K562 (cell line): ENCODE data around the gene RNPEP. TPM values are rescaled to one million over a fixed set of nuclear protein-coding genes. Genes with fewer than 3 reads are reported as not detected.
A peak's percentile ranks its signal among the peaks of the same experiment; 100 is the strongest.

Experiments used
- CBX8 ChIP-seq: fragments of 200-600 bp; sonication (generic); IDR thresholded peaks from 2 replicates; pipeline ENCODE4 v1.6.1; 2012; ENCODE audit warnings: borderline replicate concordance, mixed run types, low read depth, mild to moderate bottlenecking, moderate library complexity, mixed read lengths, low read length, control low read depth, inconsistent platforms; ENCODE audit not compliant: poor library complexity, severe bottlenecking; ENCODE audit errors: extremely low read depth
- DLX4 ChIP-seq: fragments of 250-450 bp; sonication (Bioruptor Pico); IDR thresholded peaks from 2 replicates; pipeline ENCODE4 v1.6.1; 2021; ENCODE audit warnings: mild to moderate bottlenecking
- ETS2 ChIP-seq: IDR thresholded peaks from 2 replicates; pipeline ENCODE4 v1.6.1; 2016; ENCODE audit warnings: borderline replicate concordance, missing genetic modification characterization, mild to moderate bottlenecking, moderate library complexity, missing compliant biosample characterization; ENCODE audit not compliant: poor library complexity, severe bottlenecking
- FIP1L1 ChIP-seq: fragments of 200-400 bp; formaldehyde crosslinking; IDR thresholded peaks from 2 replicates; pipeline ENCODE4 v1.6.1; 2018; ENCODE audit warnings: mild to moderate bottlenecking, low read depth, low read length; ENCODE audit not compliant: poor library complexity, severe bottlenecking
- FOXJ3 ChIP-seq: sonication (generic); formaldehyde crosslinking; IDR thresholded peaks from 2 replicates; pipeline ENCODE4 v1.4.0; 2020; ENCODE audit warnings: mild to moderate bottlenecking, missing genetic modification reagents
- HOMEZ ChIP-seq: fragments of 250-450 bp; sonication (Bioruptor Pico); IDR thresholded peaks from 2 replicates; pipeline ENCODE4 v1.4.0; 2020; ENCODE audit warnings: mild to moderate bottlenecking, moderate library complexity
- MCM2 ChIP-seq: fragments of 450-650 bp; IDR thresholded peaks from 2 replicates; pipeline ENCODE4 v1.6.1; 2017; ENCODE audit warnings: low read depth, mild to moderate bottlenecking
- NUFIP1 ChIP-seq: fragments of 450-650 bp; IDR thresholded peaks from 2 replicates; pipeline ENCODE4 v1.6.1; 2018; ENCODE audit not compliant: partially characterized antibody
- PHF21A ChIP-seq: fragments of 450-650 bp; IDR thresholded peaks from 2 replicates; pipeline ENCODE4 v1.6.1; 2017; ENCODE audit warnings: low read depth, borderline replicate concordance
- PURB ChIP-seq: sonication (generic); formaldehyde crosslinking; IDR thresholded peaks from 2 replicates; pipeline ENCODE4 v1.9.0; 2021; ENCODE audit warnings: low read depth, mild to moderate bottlenecking, missing genetic modification reagents
- SNIP1 ChIP-seq: fragments of 450-650 bp; IDR thresholded peaks from 2 replicates; pipeline ENCODE4 v1.7.1; 2017; ENCODE audit warnings: low read depth, mild to moderate bottlenecking
- THRAP3 ChIP-seq: fragments of 450-650 bp; IDR thresholded peaks from 2 replicates; pipeline ENCODE4 v1.6.1; 2016; ENCODE audit warnings: mild to moderate bottlenecking, inconsistent platforms, borderline replicate concordance
- YY1 ChIP-seq, 3 experiments: IDR thresholded peaks; 2 replicates each; pipeline ENCODE4 v1.6.1; 2011; ENCODE audit warnings: low read length in 2 of 3, mild to moderate bottlenecking in 2 of 3, moderate library complexity in 2 of 3, borderline replicate concordance in 1 of 3, control low read depth in 1 of 3, low read depth in 1 of 3; ENCODE audit not compliant: insufficient read depth in 3 of 3, insufficient replicate concordance in 2 of 3, control insufficient read depth in 1 of 3, insufficient read length in 1 of 3; ENCODE audit errors: extremely low read depth in 1 of 3
- ZBTB12 ChIP-seq: fragments of 250-450 bp; sonication (Bioruptor Pico); IDR thresholded peaks from 2 replicates; pipeline ENCODE4 v1.4.0; 2020
- ZNF253 ChIP-seq: fragments of 250-450 bp; sonication (Bioruptor Pico); conservative IDR thresholded peaks from 2 replicates; pipeline ENCODE4 v1.6.1; 2021; ENCODE audit warnings: mild to moderate bottlenecking
- ZNF551 ChIP-seq: fragments of 250-450 bp; sonication (Bioruptor Pico); IDR thresholded peaks from 2 replicates; pipeline ENCODE4 v1.5.0; 2021; ENCODE audit warnings: mild to moderate bottlenecking, moderate library complexity
- ZNF766 ChIP-seq: fragments of 200-800 bp; sonication (Bioruptor generic); conservative IDR thresholded peaks from 2 replicates; pipeline ENCODE4 v1.6.1; 2016; ENCODE audit warnings: missing genetic modification characterization, missing compliant biosample characterization
- polyA plus RNA-seq, 8 experiments: library from polyadenylated mRNA; depleted of rRNA in 4 of 8; stranded (reverse) in 5 of 8; unstranded in 3 of 8; fragments of >200 nt; fragmentation: Nextera tagmentation in 2 of 8; fragmentation: Illumina TruSeq in 1 of 8; extraction: Ambion mirVana in 2 of 8; extraction: Trizol in 1 of 8; gene quantifications; 2 replicates each; pipeline versions ENCODE4 v1.2.1 to v1.2.3, GENCODE V29; 2011 to 2014; ENCODE audit warnings: inconsistent platforms in 1 of 8, missing spikeins in 1 of 8
- total RNA-seq, 7 experiments: library from RNA; depleted of rRNA in 6 of 7; stranded (reverse); fragments of >200 nt in 6 of 7; fragmentation: Illumina TruSeq in 2 of 7; extraction: Trizol in 2 of 7; gene quantifications; 2 replicates each; pipeline versions ENCODE4 v1.2.1 to v1.2.3, GENCODE V29; 2011 to 2021; ENCODE audit warnings: low replicate concordance in 1 of 7
- TF ChIP-seq, protein P1 (sequence below): fragments of 250-450 bp; sonication (Bioruptor Pico); IDR thresholded peaks from 2 replicates; pipeline ENCODE4 v1.4.0; 2020; ENCODE audit warnings: mild to moderate bottlenecking
- TF ChIP-seq, protein P2 (sequence below): fragments of 450-650 bp; conservative IDR thresholded peaks from 2 replicates; pipeline ENCODE4 v1.6.1; 2016; ENCODE audit warnings: missing genetic modification characterization, low read depth, mild to moderate bottlenecking, missing compliant biosample characterization, moderate library complexity

Gene RNPEP
- total and polyA plus RNA-seq, 9 of the 15 experiments (the other 6 are each of a cell fraction or from before 2014, with no cell fraction given), result 27.5 to 131 (median 63.4) TPM

DNA sequence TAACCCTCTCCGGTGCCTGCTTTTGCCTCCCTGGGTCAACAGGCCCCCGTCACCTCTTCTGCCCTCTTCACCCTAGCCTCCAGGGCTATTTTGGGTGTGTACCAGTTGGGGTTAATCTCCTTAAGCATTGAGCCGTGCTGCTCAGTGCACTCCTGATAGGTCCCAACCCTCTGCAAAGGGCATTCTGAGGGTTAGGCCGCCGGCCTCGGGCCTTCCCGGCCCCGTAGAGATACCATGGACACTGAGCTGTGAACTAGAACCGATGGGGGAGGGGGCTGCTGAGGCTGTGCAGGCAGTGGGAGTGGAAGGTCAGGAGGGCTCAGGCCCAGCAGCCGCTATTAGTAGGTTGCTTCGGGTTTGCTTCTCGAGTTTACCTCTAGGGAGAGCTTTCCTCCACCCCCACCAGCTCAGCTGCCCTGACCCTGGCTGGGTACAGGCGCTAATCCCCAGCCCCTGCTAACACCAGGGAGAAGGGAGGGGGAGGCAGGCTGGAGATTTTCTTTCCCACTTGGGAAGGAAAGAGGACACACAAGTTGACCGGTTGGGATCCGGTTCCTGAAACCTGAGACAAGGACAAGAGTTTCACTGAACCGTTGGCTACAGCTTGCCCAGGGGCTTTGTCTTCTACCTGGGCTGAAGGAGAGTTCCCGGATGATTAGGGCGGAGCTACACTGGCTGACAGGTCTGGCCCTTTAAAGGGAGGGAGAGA lies 40.9 kb upstream of the RNPEP start (continued):
- TF ChIP-seq ZNF766, result peak; percentile 73
- no peak for TF ChIP-seq SNIP1
- no peak for TF ChIP-seq ETS2 (tag)
- TF ChIP-seq PURB (CRISPR knock-in tag), result no peak
- no peak for TF ChIP-seq FIP1L1
- TF ChIP-seq, protein P1, sequence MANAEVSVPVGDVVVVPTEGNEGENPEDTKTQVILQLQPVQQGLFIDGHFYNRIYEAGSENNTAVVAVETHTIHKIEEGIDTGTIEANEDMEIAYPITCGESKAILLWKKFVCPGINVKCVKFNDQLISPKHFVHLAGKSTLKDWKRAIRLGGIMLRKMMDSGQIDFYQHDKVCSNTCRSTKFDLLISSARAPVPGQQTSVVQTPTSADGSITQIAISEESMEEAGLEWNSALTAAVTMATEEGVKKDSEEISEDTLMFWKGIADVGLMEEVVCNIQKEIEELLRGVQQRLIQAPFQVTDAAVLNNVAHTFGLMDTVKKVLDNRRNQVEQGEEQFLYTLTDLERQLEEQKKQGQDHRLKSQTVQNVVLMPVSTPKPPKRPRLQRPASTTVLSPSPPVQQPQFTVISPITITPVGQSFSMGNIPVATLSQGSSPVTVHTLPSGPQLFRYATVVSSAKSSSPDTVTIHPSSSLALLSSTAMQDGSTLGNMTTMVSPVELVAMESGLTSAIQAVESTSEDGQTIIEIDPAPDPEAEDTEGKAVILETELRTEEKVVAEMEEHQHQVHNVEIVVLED, result no peak
- no peak for TF ChIP-seq THRAP3
- TF ChIP-seq HOMEZ (CRISPR knock-in tag), result no peak
- TF ChIP-seq DLX4, result no peak
- TF ChIP-seq PHF21A, result peak; percentile 61; the same call in 1 of the 2 replicates
- TF ChIP-seq ZNF551 (CRISPR knock-in tag), result no peak
- no peak for TF ChIP-seq ZNF253 (CRISPR knock-in tag)
- TF ChIP-seq ZBTB12 (CRISPR knock-in tag), result no peak
- TF ChIP-seq, protein P2, sequence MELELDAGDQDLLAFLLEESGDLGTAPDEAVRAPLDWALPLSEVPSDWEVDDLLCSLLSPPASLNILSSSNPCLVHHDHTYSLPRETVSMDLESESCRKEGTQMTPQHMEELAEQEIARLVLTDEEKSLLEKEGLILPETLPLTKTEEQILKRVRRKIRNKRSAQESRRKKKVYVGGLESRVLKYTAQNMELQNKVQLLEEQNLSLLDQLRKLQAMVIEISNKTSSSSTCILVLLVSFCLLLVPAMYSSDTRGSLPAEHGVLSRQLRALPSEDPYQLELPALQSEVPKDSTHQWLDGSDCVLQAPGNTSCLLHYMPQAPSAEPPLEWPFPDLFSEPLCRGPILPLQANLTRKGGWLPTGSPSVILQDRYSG (tag), result peak; percentile 84
- peak in 2 of 3 experiments; percentile 51 to 60 for TF ChIP-seq YY1 (IDR thresholded peaks at IDR 0.05; ENCODE audit: borderline replicate concordance in 1 of 3, control insufficient read depth in 1 of 3, extremely low read depth in 1 of 3, insufficient read depth in 3 of 3, insufficient read length in 1 of 3, insufficient replicate concordance in 2 of 3, low read depth in 1 of 3, low read length in 2 of 3)
- no peak for TF ChIP-seq MCM2
- no peak for TF ChIP-seq NUFIP1
- TF ChIP-seq FOXJ3 (CRISPR knock-in tag), result no peak
- no peak for TF ChIP-seq CBX8
